HUES64 (cell line): ENCODE measurements around the gene SLC12A2.

Experiments used
- H3K27ac ChIP-seq: 2 replicates; pipeline ENCODE4 v1.7.0; 2013; ENCODE audit warnings: low read depth, low read length, inconsistent platforms
- H3K27me3 ChIP-seq: 2 replicates; pipeline ENCODE4 v1.6.1; 2013; ENCODE audit warnings: mild to moderate bottlenecking, low read length; ENCODE audit not compliant: insufficient read depth
- H3K36me3 ChIP-seq: 2 replicates; pipeline ENCODE4 v1.6.1; 2013; ENCODE audit warnings: mild to moderate bottlenecking, low read length; ENCODE audit not compliant: insufficient read depth
- H3K4me1 ChIP-seq: 2 replicates; pipeline ENCODE4 v1.6.1; 2013; ENCODE audit warnings: mild to moderate bottlenecking, low read length, moderate library complexity; ENCODE audit not compliant: insufficient read depth
- H3K4me3 ChIP-seq: 2 replicates; pipeline ENCODE4 v1.5.1; 2013; ENCODE audit warnings: mild to moderate bottlenecking, low read length, moderate library complexity
- H3K9ac ChIP-seq: 2 replicates; pipeline ENCODE4 v1.6.1; 2013; ENCODE audit warnings: mild to moderate bottlenecking, low read depth, low read length
- H3K9me3 ChIP-seq: 2 replicates; pipeline ENCODE4 v1.6.1; 2013; ENCODE audit warnings: low read depth, low read length; ENCODE audit not compliant: insufficient read depth
- WGBS: fragments of 150-250, 120-280 bp; methylation state at CpG from one replicate; pipeline ENCODE4 v1.1.7; 2013; ENCODE audit warnings: missing lambda C conversion rate; 5-methylcytosine and 5-hydroxymethylcytosine counted together

SLC12A2 gene

DNA sequence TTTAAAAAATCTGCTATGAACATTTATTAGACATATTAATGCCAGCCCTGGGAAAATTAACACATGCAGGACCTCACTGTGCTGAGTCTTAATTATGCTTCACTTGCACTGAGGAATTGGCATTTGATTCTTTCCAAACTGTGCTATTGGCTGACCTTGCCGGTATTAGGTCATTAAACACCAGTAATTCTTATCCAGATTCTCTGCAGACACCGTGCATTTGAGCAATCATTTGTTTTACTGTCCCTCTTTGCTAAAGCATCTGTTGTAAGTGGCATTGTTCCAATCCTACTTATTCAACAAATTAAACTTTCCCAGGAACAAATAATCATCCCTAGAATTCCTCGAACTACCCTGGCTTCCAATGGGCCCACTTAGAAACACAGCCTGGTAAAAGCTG, 145.0 kb downstream of the SLC12A2 start:
- no peaks in the 10 kb centered on the region for H3K9me3 ChIP-seq
- no peak overlapping the region for H3K4me3 ChIP-seq
- H3K27me3 ChIP-seq, result no peaks in the 10 kb centered on the region
- WGBS, result 99% methylated on average over 3 of the region's 3 CpGs
- no peaks in the 10 kb centered on the region for H3K4me1 ChIP-seq
- H3K27ac ChIP-seq, result no peak overlapping the region
- no peak overlapping the region for H3K9ac ChIP-seq
- no peaks in the 10 kb centered on the region for H3K36me3 ChIP-seq

DNA sequence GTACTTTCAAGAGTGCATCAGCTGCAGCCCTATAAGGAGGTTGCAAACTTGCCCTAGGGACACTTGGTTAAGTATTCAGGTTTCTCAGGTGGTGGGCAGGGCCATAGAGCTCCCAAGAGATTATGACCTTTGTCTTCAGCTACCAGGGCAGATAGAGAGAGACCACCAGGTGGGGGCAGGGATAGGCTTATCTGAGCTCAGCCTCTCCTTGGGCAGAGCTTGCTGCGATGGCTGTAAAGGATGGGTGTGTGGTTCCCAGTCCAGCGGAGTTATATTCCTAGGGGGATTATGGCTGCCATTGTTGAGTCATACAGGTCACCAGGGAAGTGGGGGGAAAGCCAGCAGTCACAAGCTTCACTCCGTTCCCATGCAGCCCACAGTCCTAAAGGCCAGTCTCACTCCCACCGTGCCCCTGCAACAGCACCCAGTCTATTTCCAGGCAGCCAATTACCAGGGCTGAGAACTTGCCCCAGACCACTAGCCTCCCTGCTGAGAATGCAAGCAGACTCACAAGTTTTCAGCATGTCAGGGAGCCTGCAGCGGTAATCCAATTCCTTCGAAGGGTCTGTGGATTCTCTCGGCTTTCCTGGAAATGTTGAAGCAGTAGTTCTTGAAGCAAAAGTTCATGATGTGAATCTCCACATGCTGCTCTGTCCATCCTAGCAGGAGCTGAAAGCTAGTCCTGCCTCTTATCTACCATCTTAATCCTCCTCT, 151.5 kb downstream of the SLC12A2 start:
- Histone ChIP-seq H3K4me1 (peaks cover 10% of the 10 kb centered on the region), H3K4me3 (no peak overlapping the region), H3K9ac (no peak overlapping the region), H3K36me3 (no peaks in the 10 kb centered on the region), H3K9me3 (no peaks in the 10 kb centered on the region), H3K27me3 (no peaks in the 10 kb centered on the region), H3K27ac (no peak overlapping the region)
- 83% methylated on average over 7 of the region's 7 CpGs for WGBS

DNA sequence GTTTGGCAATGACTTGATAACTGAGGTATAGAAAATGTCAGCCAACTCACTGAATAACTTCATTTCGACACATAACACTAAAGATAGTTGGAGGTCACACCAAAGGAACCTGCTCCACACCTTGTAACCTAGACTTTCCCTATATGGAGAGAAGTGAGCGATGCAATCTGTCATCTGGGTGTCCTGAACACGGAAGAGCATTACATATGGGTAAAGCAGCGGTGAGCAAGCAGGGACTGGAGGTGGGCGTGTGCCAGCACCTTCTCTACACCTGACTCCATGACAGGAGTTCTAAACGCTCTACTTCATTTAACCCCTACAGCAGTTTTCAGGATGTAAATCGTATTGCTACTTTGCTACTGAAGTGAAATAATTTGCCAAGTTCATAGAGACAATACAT, 152.8 kb downstream of the SLC12A2 start:
- H3K27me3 ChIP-seq, result no peaks in the 10 kb centered on the region
- no peak overlapping the region for H3K9ac ChIP-seq
- no peak overlapping the region for H3K27ac ChIP-seq
- peaks cover 10% of the 10 kb centered on the region for H3K4me1 ChIP-seq
- H3K4me3 ChIP-seq, result no peak overlapping the region
- H3K9me3 ChIP-seq, result no peaks in the 10 kb centered on the region
- no peaks in the 10 kb centered on the region for H3K36me3 ChIP-seq
- 95% methylated on average over 6 of the region's 7 CpGs for WGBS

DNA sequence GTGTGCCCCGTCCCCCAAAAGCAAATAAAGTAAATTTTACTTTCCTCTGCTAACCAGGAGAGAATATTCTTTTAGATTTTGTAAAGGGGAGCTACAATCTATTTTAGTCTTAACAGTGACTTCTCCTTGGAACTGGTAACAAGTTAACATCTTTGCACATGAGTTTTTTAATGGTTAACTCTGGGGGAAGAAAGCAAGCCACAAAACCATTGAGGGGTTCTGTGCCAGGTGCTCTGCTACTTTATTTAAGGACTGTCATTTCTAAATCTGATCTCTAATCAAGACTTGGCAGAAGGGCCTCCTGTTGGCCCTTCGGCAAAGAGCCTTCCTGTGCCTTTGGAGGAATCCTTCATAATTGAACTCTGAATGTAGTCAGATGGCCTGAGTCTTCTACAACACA, 153.4 kb downstream of the SLC12A2 start:
- Histone ChIP-seq H3K36me3 (no peaks in the 10 kb centered on the region), H3K9me3 (no peaks in the 10 kb centered on the region), H3K4me3 (no peak overlapping the region), H3K9ac (no peak overlapping the region), H3K4me1 (peaks cover 10% of the 10 kb centered on the region), H3K27ac (no peak overlapping the region), H3K27me3 (no peaks in the 10 kb centered on the region)
- 96% methylated on average over 1 of the region's 2 CpGs for WGBS

DNA sequence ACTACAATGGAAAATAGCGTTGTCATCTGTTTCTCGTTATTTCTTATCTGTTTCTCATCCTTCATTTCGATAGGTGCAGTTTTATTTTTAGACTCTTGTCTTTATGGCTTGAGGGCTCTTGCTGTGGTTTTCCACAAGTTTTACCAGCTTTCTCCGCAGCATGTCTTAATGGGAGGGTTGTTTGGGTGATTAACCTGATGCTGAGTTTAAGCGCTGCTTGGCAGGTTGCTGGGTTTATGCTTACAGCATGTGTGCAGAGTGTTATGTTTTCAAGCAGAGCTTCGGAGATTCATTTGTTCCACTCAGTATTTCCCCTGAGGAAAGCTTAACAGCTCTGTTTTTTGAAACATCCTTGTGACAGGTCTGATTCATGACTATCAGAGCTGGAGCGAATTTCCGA, 154.0 kb downstream of the SLC12A2 start:
- Histone ChIP-seq H3K4me3 (no peak overlapping the region), H3K27ac (no peak overlapping the region), H3K4me1 (peaks cover 10% of the 10 kb centered on the region), H3K9ac (no peak overlapping the region), H3K9me3 (no peaks in the 10 kb centered on the region), H3K27me3 (no peaks in the 10 kb centered on the region), H3K36me3 (no peaks in the 10 kb centered on the region)
- WGBS, result 96% methylated on average over 8 of the region's 8 CpGs
